Naive thymus-derived CD4-positive, alpha-beta T cell (primary cell): ENCODE results near the gene HOXA6. TPM values are rescaled to one million over a fixed set of nuclear protein-coding genes. Genes with fewer than 3 reads are reported as not detected.
A peak's percentile ranks its signal among the peaks of the same experiment; 100 is the strongest.

Experiments
- ATAC-seq: fragments of 150-1000 bp; cut with Tn5 transposase; 2 replicates; pipeline ENCODE4 v1.10.0; 2021; ENCODE audit warnings: mild to moderate bottlenecking, moderate library complexity
- CTCF ChIA-PET: fragments of 350-600 bp; sonication (Branson Sonifier 250); formaldehyde crosslinking; loops from one replicate; lab custom pipeline; 2021; ENCODE audit warnings: antibody characterized with exemption; lab: Charles Lee
- POLR2A ChIA-PET: fragments of 350-600 bp; sonication (Branson Sonifier 250); formaldehyde crosslinking; loops from one replicate; lab custom pipeline; 2021; ENCODE audit warnings: antibody characterized with exemption, inconsistent platforms; lab: Charles Lee
- DNase-seq, 9 donors: peaks; one replicate each; pipeline versions ENCODE4 v3.0.0 to v3.0.0-alpha.2; 2020 to 2022; ENCODE audit warnings: mixed read lengths in 1 of 9
- H3K27ac ChIP-seq: one replicate; pipeline ENCODE4 v1.7.0; 2013; ENCODE audit warnings: mild to moderate bottlenecking, low read depth, low read length, moderate library complexity
- H3K27me3 ChIP-seq, 2 donors: one replicate each; pipeline ENCODE4 v1.7.0; 2013; ENCODE audit warnings: low read length in 2 of 2, mild to moderate bottlenecking in 2 of 2, moderate library complexity in 2 of 2; ENCODE audit not compliant: control insufficient read depth in 2 of 2, insufficient read depth in 2 of 2
- H3K36me3 ChIP-seq, 3 experiments: 1 replicate in 2 of 3; 2 replicates in 1 of 3; pipeline ENCODE4 v1.7.0; 2013; ENCODE audit warnings: low read length in 3 of 3, mild to moderate bottlenecking in 3 of 3, moderate library complexity in 1 of 3; ENCODE audit not compliant: insufficient read depth in 3 of 3, control insufficient read depth in 2 of 3
- H3K4me1 ChIP-seq, 2 donors: one replicate each; pipeline ENCODE4 v1.7.0; 2013; ENCODE audit warnings: low read length in 2 of 2, mild to moderate bottlenecking in 2 of 2, moderate library complexity in 1 of 2; ENCODE audit not compliant: control insufficient read depth in 2 of 2, insufficient read depth in 2 of 2
- H3K4me3 ChIP-seq: 2 replicates; pipeline ENCODE4 v1.7.0; 2013; ENCODE audit warnings: mild to moderate bottlenecking, low read length
- H3K9me3 ChIP-seq, 3 experiments: 1 replicate in 2 of 3; 2 replicates in 1 of 3; pipeline ENCODE4 v1.7.0; 2013; ENCODE audit warnings: low read length in 3 of 3; ENCODE audit not compliant: control insufficient read depth in 2 of 3
- H3K27ac Mint-ChIP-seq, 9 donors: one replicate each; pipeline ENCODE4 v1.8.0; 2020 to 2022; ENCODE audit warnings: mixed read lengths in 9 of 9, mild to moderate bottlenecking in 8 of 9, moderate library complexity in 5 of 9, inconsistent platforms in 2 of 9
- H3K27me3 Mint-ChIP-seq, 5 donors: one replicate each; pipeline ENCODE4 v1.8.0; 2021 to 2022; ENCODE audit warnings: mixed read lengths in 5 of 5, mild to moderate bottlenecking in 1 of 5
- H3K36me3 Mint-ChIP-seq, 5 donors: one replicate each; pipeline ENCODE4 v1.8.0; 2020 to 2022; ENCODE audit warnings: mixed read lengths in 5 of 5, mild to moderate bottlenecking in 3 of 5, inconsistent platforms in 1 of 5
- H3K4me1 Mint-ChIP-seq, 7 donors: one replicate each; pipeline ENCODE4 v1.8.0; 2020 to 2022; ENCODE audit warnings: mixed read lengths in 7 of 7, mild to moderate bottlenecking in 3 of 7, inconsistent platforms in 1 of 7
- H3K4me3 Mint-ChIP-seq, 10 donors: one replicate each; pipeline ENCODE4 v1.8.0; 2020 to 2022; ENCODE audit warnings: mild to moderate bottlenecking in 10 of 10, mixed read lengths in 10 of 10, moderate library complexity in 6 of 10, inconsistent platforms in 2 of 10
- H3K9me3 Mint-ChIP-seq, 11 donors: one replicate each; pipeline ENCODE4 v1.8.0; 2020 to 2022; ENCODE audit warnings: mixed read lengths in 11 of 11, mild to moderate bottlenecking in 4 of 11, inconsistent platforms in 1 of 11, moderate library complexity in 1 of 11
- intact Hi-C, 2 donors: fragments of 100-400 bp; cut with micrococcal nuclease; formaldehyde crosslinking; loops; one replicate each; pipeline ENCODE4 v1.15.1; 2023
- polyA plus RNA-seq, 2 donors: library from polyadenylated mRNA; unstranded; fragments of 300-500 nt; fragmentation: Illumina TruSeq; gene quantifications; one replicate each; pipeline ENCODE4 v1.2.3, GENCODE V29; 2021
- total RNA-seq, 6 experiments: library from RNA in 5 of 6; stranded (reverse) in 5 of 6; gene quantifications; 1 replicate in 5 of 6; 2 replicates in 1 of 6; pipeline ENCODE4 v1.2.3 and lab custom pipeline; 2021 to 2026

The HOXA6 gene
- total and polyA plus RNA-seq, 7 experiments from 2014 or later = 0.32 to 0.49 TPM; not detected in 5

DNA sequence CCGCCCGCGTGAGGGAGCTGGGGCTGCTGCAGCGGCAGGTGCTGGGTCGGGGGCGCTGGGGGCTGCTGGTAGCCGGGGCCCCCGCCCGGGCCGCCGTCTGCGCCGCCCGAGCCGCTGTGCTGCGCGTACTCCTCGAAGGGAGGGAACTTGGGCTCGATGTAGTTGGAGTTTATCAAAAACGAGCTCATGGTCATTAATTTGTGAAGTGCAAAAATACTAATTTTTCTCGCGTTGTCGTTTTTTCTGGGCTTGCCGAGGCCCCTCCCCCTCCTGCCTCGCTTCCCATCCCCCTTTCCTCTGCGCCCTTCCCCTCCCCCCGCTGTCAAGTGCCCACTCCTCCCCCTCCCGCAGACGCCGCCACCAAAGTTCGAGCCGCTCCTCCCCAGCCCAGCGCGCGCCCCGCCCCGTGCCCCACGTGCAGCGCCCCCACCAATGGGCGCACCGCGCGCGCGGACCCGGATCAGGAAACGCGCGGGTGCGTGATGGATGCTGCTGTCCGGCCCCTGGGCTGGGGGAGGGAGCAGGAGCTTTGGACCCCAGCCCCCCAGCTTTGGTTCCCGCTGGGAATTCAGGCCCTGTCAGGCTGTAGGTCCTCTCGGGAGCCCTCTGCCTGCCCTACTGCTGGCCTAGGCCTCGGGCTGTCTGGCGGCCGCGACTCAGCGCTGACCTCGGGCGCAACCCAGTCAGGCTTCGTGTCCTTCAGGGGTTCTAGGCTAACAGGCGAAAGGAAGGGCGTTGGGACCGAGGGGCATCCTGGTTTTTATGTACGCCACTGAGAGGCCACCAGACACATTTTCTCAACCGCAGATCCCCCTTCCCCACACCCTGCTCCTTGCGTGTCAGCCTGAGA lies 16.8 kb downstream of the HOXA6 start, which contains the start of gene HOXA4:
HOXA4 (minus strand) TSS at position 218 of the 850 bp plus-strand sequence; CDS start at position 194, 24 bp downstream.
- no peaks in the 10 kb centered on the region for H3K36me3 ChIP-seq
- H3K4me3 Mint-ChIP-seq = peak within 1 kb of the TSS; percentile 44 to 88 (median 68)
- H3K27ac Mint-ChIP-seq = peak within 1 kb of the TSS in 5 of 9 donors; percentile 29 to 84 (median 73)
- H3K4me3 ChIP-seq = peak within 1 kb of the TSS; percentile 72
- peaks cover 0 to 18% (median 2%) of the 10 kb centered on the region in 7 donors for H3K4me1 Mint-ChIP-seq
- H3K27me3 ChIP-seq = peaks cover 0 to 3% of the 10 kb centered on the region in 2 donors
- peak within 1 kb of the TSS; percentile 63 for H3K27ac ChIP-seq
- no peaks in the 10 kb centered on the region for H3K9me3 ChIP-seq
- no peaks in the 10 kb centered on the region for H3K4me1 ChIP-seq
- ChIA-PET POLR2A (interaction anchor here (0.7 kb wide), 1 partner anchor 38 kb away, joined by 4 read pairs; no protein-coding TSS in a partner anchor), CTCF (no interaction called here)
- H3K36me3 Mint-ChIP-seq = peaks cover 0 to 2% (median 0%) of the 10 kb centered on the region in 5 donors
- peaks cover 32 to 72% (median 58%) of the 10 kb centered on the region in 5 donors for H3K27me3 Mint-ChIP-seq
- H3K9me3 Mint-ChIP-seq = no peaks in the 10 kb centered on the region
- DNase-seq = peak; percentile 52 to 90 (median 78)
- intact Hi-C loops = loop anchor here (2.0 to 5.0 kb wide), 2 partner anchors 33 to 34 kb away; partner anchors contain the start of gene HOXA1 (in 1 of the 2)
- peak; percentile 96 for ATAC-seq

DNA sequence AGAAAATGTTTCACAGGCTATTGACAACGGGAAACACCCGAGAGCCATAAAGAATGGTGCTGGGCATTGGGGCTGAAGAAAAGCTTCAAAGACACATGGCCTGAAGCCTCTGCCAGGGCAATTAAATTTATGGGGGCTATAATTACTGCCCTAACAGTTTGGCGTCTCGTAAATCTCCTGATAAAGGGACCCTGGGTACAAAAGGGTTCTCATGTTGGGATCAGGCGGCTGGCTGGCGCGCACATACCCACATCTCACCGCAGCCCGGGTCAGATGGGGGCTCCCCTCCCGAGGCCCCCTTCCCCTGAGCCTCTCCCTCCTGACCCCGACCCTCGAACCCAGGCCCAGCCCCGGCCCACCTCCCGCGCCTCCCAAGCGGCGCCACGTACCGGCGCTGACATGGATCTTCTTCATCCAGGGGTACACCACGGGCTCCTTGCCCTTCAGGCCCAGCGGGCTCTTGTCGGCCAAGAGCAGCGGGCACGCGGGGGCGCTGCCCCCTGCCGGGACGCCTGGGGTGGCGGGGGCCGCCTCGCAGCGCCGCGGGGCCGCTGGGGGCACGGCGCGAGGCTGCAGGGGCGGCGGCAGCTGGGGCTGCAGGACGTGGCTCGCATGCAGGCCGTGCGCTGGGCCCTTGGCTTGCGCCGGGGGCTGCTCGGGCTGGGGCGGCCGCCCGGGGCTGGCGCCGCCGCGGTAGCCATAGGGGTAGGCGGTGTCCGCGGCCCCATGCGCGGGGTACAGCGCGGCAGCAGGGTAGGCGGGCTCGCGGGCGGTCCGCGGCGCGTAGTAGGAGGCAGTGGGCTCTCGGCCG lies 17.6 kb downstream of the HOXA6 start:
- no peaks in the 10 kb centered on the region for H3K36me3 ChIP-seq
- Mint-ChIP-seq H3K4me3 (peak overlapping the region in 8 of 10 donors; percentile 15 to 66 (median 36)), H3K4me1 (peaks cover 0 to 13% (median 0%) of the 10 kb centered on the region in 7 donors), H3K9me3 (no peaks in the 10 kb centered on the region), H3K27ac (no peak overlapping the region), H3K27me3 (peaks cover 34 to 68% (median 57%) of the 10 kb centered on the region in 5 donors), H3K36me3 (peaks cover 0 to 2% (median 0%) of the 10 kb centered on the region in 5 donors)
- H3K27ac ChIP-seq = no peak overlapping the region
- H3K27me3 ChIP-seq = peaks cover 0 to 3% of the 10 kb centered on the region in 2 donors
- POLR2A ChIA-PET = no interaction called here
- intact Hi-C loops = loop anchor here (2.0 to 5.0 kb wide), 2 partner anchors 33 kb away; partner anchors contain the start of gene HOXA1 (in 1 of the 2)
- peak overlapping the region; percentile 72 for H3K4me3 ChIP-seq
- H3K4me1 ChIP-seq = no peaks in the 10 kb centered on the region
- peak; percentile 36 for ATAC-seq
- H3K9me3 ChIP-seq = no peaks in the 10 kb centered on the region
- DNase-seq = no peak
- CTCF ChIA-PET = no interaction called here

DNA sequence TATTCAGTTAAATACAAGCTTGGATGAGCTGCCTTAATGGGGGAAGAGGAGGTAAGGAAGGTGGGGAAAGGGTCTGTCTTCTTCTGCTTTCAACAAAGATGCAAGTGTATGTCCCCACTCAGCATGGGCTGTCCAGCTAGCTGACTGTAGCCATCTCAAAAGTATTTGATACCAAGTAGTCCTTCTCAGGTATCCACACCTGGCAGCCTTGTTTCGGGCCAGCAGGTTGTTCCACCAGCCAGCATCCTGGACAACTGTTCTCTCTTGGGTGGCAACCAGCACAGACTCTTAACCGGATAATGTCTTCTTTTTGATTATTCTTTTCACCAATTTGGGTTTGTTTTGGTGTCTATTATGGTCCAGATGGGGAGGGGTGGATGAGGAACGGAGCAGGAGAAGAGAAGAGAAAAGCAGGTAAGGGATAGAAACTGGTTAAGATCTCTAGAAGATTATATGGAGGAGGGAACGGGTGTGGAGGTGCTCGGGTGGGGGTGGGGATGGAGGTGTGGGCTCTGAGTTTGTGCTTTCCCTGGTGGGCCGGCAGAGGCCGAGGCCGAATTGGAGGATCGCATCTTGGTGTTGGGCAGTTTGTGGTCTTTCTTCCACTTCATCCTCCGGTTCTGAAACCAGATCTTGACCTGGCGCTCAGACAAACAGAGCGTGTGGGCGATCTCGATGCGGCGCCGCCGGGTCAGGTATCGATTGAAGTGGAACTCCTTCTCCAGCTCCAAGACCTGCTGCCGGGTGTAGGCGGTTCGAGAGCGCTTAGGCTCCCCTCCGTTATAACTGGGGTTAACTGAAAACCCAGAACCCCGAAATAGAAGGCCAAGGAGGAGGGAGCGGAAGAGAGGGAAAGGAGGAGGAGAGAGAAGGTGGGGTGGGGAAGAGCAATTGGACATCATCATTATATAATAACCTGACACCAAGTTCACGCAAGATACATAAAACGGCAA lies 18.5 kb downstream of the HOXA6 start:
- no peaks in the 10 kb centered on the region for H3K4me1 ChIP-seq
- peaks cover 34 to 60% (median 59%) of the 10 kb centered on the region in 5 donors for H3K27me3 Mint-ChIP-seq
- ATAC-seq = no peak
- no peak overlapping the region for H3K27ac ChIP-seq
- no peaks in the 10 kb centered on the region for H3K9me3 ChIP-seq
- peak overlapping the region in 2 of 9 donors; percentile 23 to 60 for H3K27ac Mint-ChIP-seq
- H3K27me3 ChIP-seq = no peaks in the 10 kb centered on the region
- intact Hi-C loops = no loop called here
- H3K4me1 Mint-ChIP-seq = peaks cover 0 to 4% (median 0%) of the 10 kb centered on the region in 7 donors
- POLR2A ChIA-PET = no interaction called here
- H3K4me3 Mint-ChIP-seq = peak overlapping the region in 8 of 10 donors; percentile 15 to 66 (median 42)
- H3K9me3 Mint-ChIP-seq = no peaks in the 10 kb centered on the region
- H3K36me3 Mint-ChIP-seq = peaks cover 0 to 2% (median 0%) of the 10 kb centered on the region in 5 donors
- CTCF ChIA-PET = no interaction called here
- DNase-seq = no peak
- no peaks in the 10 kb centered on the region for H3K36me3 ChIP-seq
- H3K4me3 ChIP-seq = no peak overlapping the region

DNA sequence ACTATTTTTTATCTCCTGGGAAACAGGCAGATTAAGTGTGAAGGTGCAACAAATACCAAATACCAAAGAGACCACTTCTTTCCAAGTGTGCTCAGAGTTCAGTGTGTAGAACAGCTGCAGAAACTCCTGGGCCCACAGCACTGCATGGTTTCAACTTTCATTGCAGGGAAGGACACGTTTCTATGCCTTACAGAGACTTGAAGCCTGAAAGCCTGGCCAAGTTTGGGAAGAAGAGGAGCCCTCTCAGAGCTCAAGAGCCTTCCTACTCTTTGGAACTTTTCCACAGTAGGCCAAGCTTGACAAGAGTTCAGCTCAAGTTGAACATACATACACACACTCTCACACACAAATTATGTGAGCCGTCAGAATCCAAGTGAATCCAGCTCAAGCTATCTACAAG lies 19.5 kb downstream of the HOXA6 start:
- CTCF ChIA-PET = no interaction called here
- H3K4me1 ChIP-seq = no peaks in the 10 kb centered on the region
- Mint-ChIP-seq H3K4me3 (no peak overlapping the region), H3K36me3 (peaks cover 0 to 2% (median 0%) of the 10 kb centered on the region in 5 donors), H3K27me3 (peaks cover 36 to 61% (median 50%) of the 10 kb centered on the region in 5 donors), H3K4me1 (peaks cover 0 to 2% (median 0%) of the 10 kb centered on the region in 7 donors), H3K9me3 (no peaks in the 10 kb centered on the region), H3K27ac (no peak overlapping the region)
- DNase-seq (no peak), ATAC-seq (no peak)
- H3K36me3 ChIP-seq = no peaks in the 10 kb centered on the region
- no peaks in the 10 kb centered on the region for H3K27me3 ChIP-seq
- intact Hi-C loops = no loop called here
- no peak overlapping the region for H3K27ac ChIP-seq
- no peak overlapping the region for H3K4me3 ChIP-seq
- H3K9me3 ChIP-seq = no peaks in the 10 kb centered on the region
- POLR2A ChIA-PET = no interaction called here

DNA sequence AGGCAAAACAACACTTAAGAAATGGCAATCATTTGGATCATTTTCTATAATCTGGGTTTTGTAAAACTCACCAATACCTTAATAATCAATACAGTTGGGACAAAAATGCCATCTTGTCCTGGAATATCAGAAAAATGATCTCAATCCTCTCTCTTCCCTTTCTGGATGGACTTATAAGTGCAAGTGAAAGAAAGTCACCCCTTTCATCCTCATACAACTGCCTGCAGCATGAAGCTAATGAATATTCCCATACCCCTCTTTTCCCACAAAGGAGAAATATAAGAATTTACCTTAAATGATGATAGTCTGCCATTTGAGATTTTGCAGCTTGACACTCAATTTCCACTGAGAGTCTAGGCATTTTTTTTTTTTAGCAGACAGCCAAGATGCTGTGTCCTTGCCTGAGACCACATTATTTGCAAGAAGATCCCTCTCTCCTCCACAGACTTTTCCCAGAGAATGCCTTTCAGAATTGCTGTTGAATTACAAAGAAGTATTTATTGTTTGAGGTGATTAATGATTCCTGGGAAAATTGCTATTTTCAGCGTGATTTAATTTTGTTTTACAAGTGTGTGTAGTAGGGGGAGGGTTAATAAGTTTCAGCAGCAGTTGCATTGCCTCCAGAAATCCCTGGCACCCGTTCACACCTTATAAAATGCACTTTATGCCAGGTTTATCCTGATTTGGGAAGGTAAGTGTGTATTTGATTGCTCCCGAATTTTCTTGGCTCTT lies 20.8 kb downstream of the HOXA6 start:
- peaks cover 0 to 2% (median 0%) of the 10 kb centered on the region in 7 donors for H3K4me1 Mint-ChIP-seq
- CTCF ChIA-PET = no interaction called here

More for the DNA sequence above, 20.8 kb downstream of the HOXA6 start:
- Histone ChIP-seq H3K4me1 (no peaks in the 10 kb centered on the region), H3K36me3 (no peaks in the 10 kb centered on the region), H3K4me3 (no peak overlapping the region), H3K9me3 (no peaks in the 10 kb centered on the region), H3K27ac (no peak overlapping the region), H3K27me3 (no peaks in the 10 kb centered on the region)
- Mint-ChIP-seq H3K36me3 (peaks cover 0 to 2% (median 0%) of the 10 kb centered on the region in 5 donors), H3K9me3 (no peaks in the 10 kb centered on the region), H3K4me3 (no peak overlapping the region), H3K27ac (no peak overlapping the region), H3K27me3 (peaks cover 34 to 55% (median 41%) of the 10 kb centered on the region in 5 donors)
- DNase-seq = no peak
- intact Hi-C loops = no loop called here
- POLR2A ChIA-PET = interaction anchor here (0.6 kb wide), 1 partner anchor 519 kb away, joined by 3 read pairs; no protein-coding TSS in a partner anchor
- no peak for ATAC-seq
